Neural cell (in vitro differentiated cells): ENCODE results near the gene GRK3. TPM values are rescaled to one million over a fixed set of nuclear protein-coding genes. Genes with fewer than 3 reads are reported as not detected.

ENCODE experiments used
- H2AFZ ChIP-seq: fragments of 200-600, 300-800 bp; sonication (generic), shearing (Covaris generic); 2 replicates; pipeline ENCODE4 v1.6.0; 2014; ENCODE audit warnings: low read depth, mild to moderate bottlenecking, antibody characterized with exemption, low read length, moderate library complexity
- H3F3A ChIP-seq: fragments of 200-600 bp; shearing (Covaris generic); 2 replicates; pipeline ENCODE4 v1.6.1; 2016; ENCODE audit warnings: mild to moderate bottlenecking, moderate library complexity, mixed read lengths, antibody characterized with exemption, low read length; ENCODE audit not compliant: insufficient read depth, poor library complexity, severe bottlenecking
- H3K27ac ChIP-seq: fragments of 200-600, 300-800 bp; sonication (generic), shearing (Covaris generic); 2 replicates; pipeline ENCODE4 v1.5.1; 2014; ENCODE audit warnings: mild to moderate bottlenecking, low read length, moderate library complexity
- H3K27me3 ChIP-seq: fragments of 300-800, 200-600 bp; sonication (generic), shearing (Covaris generic); 2 replicates; pipeline ENCODE4 v1.6.0; 2014; ENCODE audit warnings: mild to moderate bottlenecking, low read depth, low read length, moderate library complexity; ENCODE audit not compliant: insufficient read depth
- H3K36me3 ChIP-seq: fragments of 300-800, 200-600 bp; sonication (generic), shearing (Covaris generic); 2 replicates; pipeline ENCODE4 v1.5.1; 2014; ENCODE audit warnings: mild to moderate bottlenecking, antibody characterized with exemption, low read length, moderate library complexity; ENCODE audit not compliant: insufficient read depth
- H3K4me2 ChIP-seq: fragments of 300-800, 200-600 bp; sonication (generic), shearing (Covaris generic); 2 replicates; pipeline ENCODE4 v1.6.0; 2014; ENCODE audit warnings: mild to moderate bottlenecking, low read length
- H3K4me3 ChIP-seq: fragments of 300-800, 200-600 bp; sonication (generic), shearing (Covaris generic); 2 replicates; pipeline ENCODE4 v1.5.1; 2014; ENCODE audit warnings: mild to moderate bottlenecking, low read length, moderate library complexity
- H3K79me2 ChIP-seq: fragments of 200-600 bp; shearing (Covaris generic); replicated peaks from 2 replicates; pipeline ENCODE4 v1.6.0; 2014; ENCODE audit warnings: mild to moderate bottlenecking, low read length, moderate library complexity; ENCODE audit not compliant: insufficient read depth
- H3K9ac ChIP-seq: fragments of 300-800, 200-600 bp; sonication (generic), shearing (Covaris generic); 2 replicates; pipeline ENCODE4 v1.6.1; 2016; ENCODE audit warnings: mild to moderate bottlenecking, low read length, mixed read lengths
- H3K9me2 ChIP-seq: fragments of 200-600 bp; shearing (Covaris generic); 2 replicates; pipeline ENCODE4 v1.6.1; 2016; ENCODE audit warnings: mild to moderate bottlenecking, low read length, mixed read lengths; ENCODE audit not compliant: insufficient read depth
- H3K9me3 ChIP-seq: fragments of 200-600, 300-800 bp; sonication (generic), shearing (Covaris generic); 2 replicates; pipeline ENCODE4 v1.6.1; 2016; ENCODE audit warnings: mild to moderate bottlenecking, mixed run types, low read length, moderate library complexity, mixed read lengths
- H4K20me1 ChIP-seq: fragments of 200-600 bp; shearing (Covaris generic); 2 replicates; pipeline ENCODE4 v1.6.1; 2016; ENCODE audit warnings: mild to moderate bottlenecking, mixed run types; ENCODE audit not compliant: insufficient read depth
- CTCF ChIP-seq: fragments of 450-650 bp; IDR thresholded peaks from 2 replicates; pipeline ENCODE4 v1.5.1; 2014; ENCODE audit warnings: antibody characterized with exemption, mild to moderate bottlenecking, moderate library complexity; ENCODE audit not compliant: poor library complexity, severe bottlenecking
- EP300 ChIP-seq: fragments of 450-650 bp; conservative IDR thresholded peaks from 2 replicates; pipeline ENCODE4 v1.6.1; 2014; ENCODE audit warnings: antibody characterized with exemption, mild to moderate bottlenecking, moderate library complexity; ENCODE audit not compliant: poor library complexity, severe bottlenecking
- EZH2 ChIP-seq: fragments of 200-600, 300-800 bp; shearing (Covaris generic), sonication (generic); IDR thresholded peaks from 2 replicates; pipeline ENCODE4 v1.6.1; 2014; ENCODE audit warnings: antibody characterized with exemption, low read length, borderline replicate concordance, mild to moderate bottlenecking; ENCODE audit not compliant: insufficient read depth, poor library complexity, severe bottlenecking
- MXI1 ChIP-seq: fragments of 450-650 bp; conservative IDR thresholded peaks from 2 replicates; pipeline ENCODE4 v1.6.1; 2014; ENCODE audit warnings: antibody characterized with exemption, mild to moderate bottlenecking; ENCODE audit not compliant: poor library complexity, severe bottlenecking
- POLR2AphosphoS5 ChIP-seq: IDR thresholded peaks from 2 replicates; pipeline ENCODE4 v1.6.1; 2012
- REST ChIP-seq: IDR thresholded peaks from 2 replicates; pipeline ENCODE4 v1.6.1; 2012; ENCODE audit warnings: borderline replicate concordance
- SMC3 ChIP-seq: fragments of 450-650 bp; conservative IDR thresholded peaks from 2 replicates; pipeline ENCODE4 v1.6.1; 2014; ENCODE audit warnings: antibody characterized with exemption, mild to moderate bottlenecking, moderate library complexity; ENCODE audit not compliant: poor library complexity
- TAF1 ChIP-seq: IDR thresholded peaks from 2 replicates; pipeline ENCODE4 v1.6.1; 2012; ENCODE audit warnings: low read depth
- polyA plus RNA-seq: library from polyadenylated mRNA; depleted of rRNA; stranded (reverse); fragments of >200 nt; gene quantifications from 2 replicates; pipeline ENCODE4 v1.2.3, GENCODE V29; 2014

GRK3 gene
- polyA plus RNA-seq, 1 donor from 2014 or later: 9.8 TPM

- TF ChIP-seq MXI1 (no peak), REST (no peak), EZH2 (no peak), SMC3 (no peak), TAF1 (no peak), EP300 (no peak), POLR2AphosphoS5 (no peak), CTCF (no peak)
- Histone ChIP-seq H2AFZ (no peak overlapping the region), H3K9ac (no peak overlapping the region), H3K9me2 (no peaks in the 10 kb centered on the region), H3K79me2 (no peaks in the 10 kb centered on the region), H3K4me3 (no peak overlapping the region), H3K9me3 (no peaks in the 10 kb centered on the region), H3K27ac (no peak overlapping the region), H3K36me3 (no peaks in the 10 kb centered on the region), H3K4me2 (no peak overlapping the region), H3F3A (no peaks in the 10 kb centered on the region), H4K20me1 (no peaks in the 10 kb centered on the region), H3K27me3 (no peaks in the 10 kb centered on the region)
Measured at GRCh38 chr22:25655371-25655935, 91.0 kb downstream of the GRK3 start.

GRCh38 chr22:25656724-25657123 lies 92.2 kb downstream of the GRK3 start:
- Histone ChIP-seq H2AFZ (no peak overlapping the region), H3K9ac (no peak overlapping the region), H3F3A (no peaks in the 10 kb centered on the region), H3K4me2 (no peak overlapping the region), H3K27ac (no peak overlapping the region), H3K27me3 (no peaks in the 10 kb centered on the region), H3K4me3 (no peak overlapping the region), H3K36me3 (no peaks in the 10 kb centered on the region), H3K9me3 (no peaks in the 10 kb centered on the region), H4K20me1 (no peaks in the 10 kb centered on the region), H3K79me2 (no peaks in the 10 kb centered on the region), H3K9me2 (no peaks in the 10 kb centered on the region)
- TF ChIP-seq REST (no peak), TAF1 (no peak), MXI1 (no peak), SMC3 (no peak)
